ENCODE results near the gene TMEM217. TPM values are rescaled to one million over a fixed set of nuclear protein-coding genes. Genes with fewer than 3 reads are reported as not detected.
"Not testable (repeated sequence)": the region's sequence is repeated elsewhere in the genome, so short reads cannot be mapped to it uniquely, and the experiment has no call there.

Gene TMEM217
- total RNA-seq, 1 experiment from 2014 or later = 2.4 TPM

DNA sequence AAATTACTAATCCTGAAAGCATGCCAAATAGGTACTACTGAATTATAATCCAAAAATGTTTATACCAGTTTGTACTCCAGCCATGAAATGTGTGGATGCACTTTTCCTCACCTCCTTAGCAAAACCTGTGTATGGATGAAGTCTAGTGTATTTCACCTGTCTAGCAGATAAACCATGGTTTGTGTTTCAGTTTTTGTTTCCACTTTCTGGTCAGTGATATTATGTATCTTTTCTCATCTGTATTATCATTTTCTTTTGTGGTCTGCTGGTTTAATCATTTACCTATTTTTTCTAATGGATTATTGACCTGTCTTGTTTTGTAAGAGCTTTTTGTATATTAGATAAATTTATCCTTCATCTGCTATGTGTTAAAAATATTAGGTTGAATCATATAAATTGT is 41.0 kb upstream of the TMEM217 start:
- Histone ChIP-seq H3K9ac (ENCODE audit: low read length) (no peak overlapping the region), H3K4me3 (ENCODE audit: low read length) (no peak overlapping the region), H3K79me2 (ENCODE audit: low read length) (no peaks in the 10 kb centered on the region), H4K20me1 (ENCODE audit: low read length) (no peaks in the 10 kb centered on the region), H3K27me3 (ENCODE audit: low read length) (no peaks in the 10 kb centered on the region), H3K27ac (ENCODE audit: low read length) (no peak overlapping the region), H2AFZ (ENCODE audit: low read length) (no peak overlapping the region), H3K36me3 (ENCODE audit: low read depth, low read length) (peaks cover under 1% of the 10 kb centered on the region; the same call in 1 of the 2 replicates), H3K4me2 (ENCODE audit: low read length) (no peak overlapping the region), H3K4me1 (ENCODE audit: insufficient read depth, low read length) (no peaks in the 10 kb centered on the region), H3F3A (ENCODE audit: low read length, unreplicated experiment) (no peaks in the 10 kb centered on the region), H3K9me3 (ENCODE audit: low read length) (no peaks in the 10 kb centered on the region), H3K9me2 (replicated peaks; ENCODE audit: low read length) (no peaks in the 10 kb centered on the region)
- intact Hi-C loops (cut with micrococcal nuclease) = no loop called here
- POLR2A ChIA-PET (ENCODE audit: unreplicated experiment) = no interaction called here
- CTCF ChIA-PET = no interaction called here
- ATAC-seq = no peak
- BruUV-seq (replicated peaks) = no TSS peak
- TF ChIP-seq EZH2phosphoT487 (IDR thresholded peaks at IDR 0.05; ENCODE audit: borderline replicate concordance, low read length) = no peak
- TF ChIP-seq EZH2 (IDR thresholded peaks at IDR 0.05; ENCODE audit: low read length, unreplicated experiment) = no peak
- TF ChIP-seq, protein P1, sequence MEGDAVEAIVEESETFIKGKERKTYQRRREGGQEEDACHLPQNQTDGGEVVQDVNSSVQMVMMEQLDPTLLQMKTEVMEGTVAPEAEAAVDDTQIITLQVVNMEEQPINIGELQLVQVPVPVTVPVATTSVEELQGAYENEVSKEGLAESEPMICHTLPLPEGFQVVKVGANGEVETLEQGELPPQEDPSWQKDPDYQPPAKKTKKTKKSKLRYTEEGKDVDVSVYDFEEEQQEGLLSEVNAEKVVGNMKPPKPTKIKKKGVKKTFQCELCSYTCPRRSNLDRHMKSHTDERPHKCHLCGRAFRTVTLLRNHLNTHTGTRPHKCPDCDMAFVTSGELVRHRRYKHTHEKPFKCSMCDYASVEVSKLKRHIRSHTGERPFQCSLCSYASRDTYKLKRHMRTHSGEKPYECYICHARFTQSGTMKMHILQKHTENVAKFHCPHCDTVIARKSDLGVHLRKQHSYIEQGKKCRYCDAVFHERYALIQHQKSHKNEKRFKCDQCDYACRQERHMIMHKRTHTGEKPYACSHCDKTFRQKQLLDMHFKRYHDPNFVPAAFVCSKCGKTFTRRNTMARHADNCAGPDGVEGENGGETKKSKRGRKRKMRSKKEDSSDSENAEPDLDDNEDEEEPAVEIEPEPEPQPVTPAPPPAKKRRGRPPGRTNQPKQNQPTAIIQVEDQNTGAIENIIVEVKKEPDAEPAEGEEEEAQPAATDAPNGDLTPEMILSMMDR (conservative IDR thresholded peaks at IDR 0.05; ENCODE audit: low read depth, low read length) = no peak
- DNase-seq = no peak

DNA sequence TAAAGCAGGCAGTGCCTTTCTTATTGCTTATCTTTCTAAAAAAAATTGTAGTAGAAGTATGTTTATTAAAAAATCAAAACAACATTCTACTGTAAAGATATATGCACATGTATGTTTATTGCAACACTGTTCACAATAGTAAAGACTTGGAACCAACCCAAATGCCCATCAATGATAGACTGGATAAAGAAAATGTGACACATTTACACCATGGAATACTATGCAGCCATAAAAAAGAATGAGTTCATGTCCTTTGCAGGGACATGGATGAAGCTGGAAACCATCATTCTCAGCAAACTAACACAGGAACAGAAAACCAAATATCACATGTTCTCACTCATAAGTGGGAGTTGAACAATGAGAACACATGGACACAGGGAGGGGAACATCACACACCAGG is 39.7 kb upstream of the TMEM217 start:
- H3K9me2 ChIP-seq (replicated peaks; ENCODE audit: low read length); H3K9me3 ChIP-seq (ENCODE audit: low read length); H3K9ac ChIP-seq (ENCODE audit: low read length); BruUV-seq (replicated peaks); H3F3A ChIP-seq (ENCODE audit: low read length, unreplicated experiment); H3K4me2 ChIP-seq (ENCODE audit: low read length); DNase-seq; CTCF ChIA-PET; H4K20me1 ChIP-seq (ENCODE audit: low read length); H2AFZ ChIP-seq (ENCODE audit: low read length); H3K27me3 ChIP-seq (ENCODE audit: low read length); H3K4me3 ChIP-seq (ENCODE audit: low read length); H3K27ac ChIP-seq (ENCODE audit: low read length); POLR2A ChIA-PET (ENCODE audit: unreplicated experiment); ATAC-seq; intact Hi-C loops (cut with micrococcal nuclease); H3K4me1 ChIP-seq (ENCODE audit: insufficient read depth, low read length); H3K36me3 ChIP-seq (ENCODE audit: low read depth, low read length); H3K79me2 ChIP-seq (ENCODE audit: low read length): not testable (repeated sequence)

DNA sequence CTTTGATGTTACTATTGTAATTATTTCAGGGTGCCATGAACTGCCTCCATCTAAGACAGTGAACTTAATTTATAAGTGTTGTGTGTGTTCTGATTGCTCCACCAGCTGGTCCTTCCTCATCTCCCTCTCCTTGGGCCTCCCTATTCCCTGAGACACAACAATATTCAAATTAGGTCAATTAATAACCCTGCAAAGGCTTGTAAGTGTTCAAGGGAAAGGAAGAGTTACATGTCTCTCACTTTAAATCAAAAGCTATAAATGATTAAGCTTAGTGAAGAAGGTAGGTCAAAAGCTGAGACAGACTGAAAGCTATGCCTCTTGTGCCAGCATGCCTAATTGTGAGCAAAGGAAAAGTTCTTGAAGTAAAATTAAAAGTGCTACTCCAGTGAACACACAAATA is 35.5 kb upstream of the TMEM217 start:
- CTCF ChIA-PET = no interaction called here
- H3K4me3 ChIP-seq (ENCODE audit: low read length) = no peak overlapping the region

More for the DNA sequence above, 35.5 kb upstream of the TMEM217 start:
- TF ChIP-seq EZH2 (IDR thresholded peaks at IDR 0.05; ENCODE audit: low read length, unreplicated experiment) (no peak), EZH2phosphoT487 (IDR thresholded peaks at IDR 0.05; ENCODE audit: borderline replicate concordance, low read length) (no peak)
- TF ChIP-seq, protein P1 (conservative IDR thresholded peaks at IDR 0.05; ENCODE audit: low read depth, low read length) = no peak
- H3K9me3 ChIP-seq (ENCODE audit: low read length) = no peaks in the 10 kb centered on the region
- no peak overlapping the region for H3K4me2 ChIP-seq (ENCODE audit: low read length)
- no peak overlapping the region for H3K9ac ChIP-seq (ENCODE audit: low read length)
- no peaks in the 10 kb centered on the region for H3K79me2 ChIP-seq (ENCODE audit: low read length)
- ATAC-seq (no peak), DNase-seq (no peak)
- H3K4me1 ChIP-seq (ENCODE audit: insufficient read depth, low read length) = no peaks in the 10 kb centered on the region
- intact Hi-C loops (cut with micrococcal nuclease) = no loop called here
- H3F3A ChIP-seq (ENCODE audit: low read length, unreplicated experiment) = no peaks in the 10 kb centered on the region
- H4K20me1 ChIP-seq (ENCODE audit: low read length) = no peaks in the 10 kb centered on the region
- no TSS peak for BruUV-seq (replicated peaks)
- H3K27me3 ChIP-seq (ENCODE audit: low read length) = no peaks in the 10 kb centered on the region
- H3K27ac ChIP-seq (ENCODE audit: low read length) = no peak overlapping the region
- peaks cover 26% of the 10 kb centered on the region for H3K36me3 ChIP-seq (ENCODE audit: low read depth, low read length)
- POLR2A ChIA-PET (ENCODE audit: unreplicated experiment) = no interaction called here
- H2AFZ ChIP-seq (ENCODE audit: low read length) = no peak overlapping the region
- H3K9me2 ChIP-seq (replicated peaks; ENCODE audit: low read length) = no peaks in the 10 kb centered on the region
